GM20000 (cell line): Measurements from ENCODE around the gene ZNF70.
A peak's percentile ranks its signal among the peaks of the same experiment; 100 is the strongest.
"Not testable (repeated sequence)": the region's sequence is repeated elsewhere in the genome, so short reads cannot be mapped to it uniquely, and the experiment has no call there.

Source experiments
- DNase-seq: peaks from one replicate; pipeline ENCODE4 v3.0.0; 2012; ENCODE audit warnings: low spot score
- TF ChIP-seq, protein P1 (sequence below): IDR thresholded peaks from 2 replicates; pipeline ENCODE4 v1.5.1; 2012; ENCODE audit warnings: mild to moderate bottlenecking, control low read depth; ENCODE audit errors: extremely low read depth, missing control alignments

Gene ZNF70

GRCh38 chr22:23749841-23750301 lies 1.0 kb downstream of the ZNF70 start:
- DNase-seq: peak; percentile 5
- TF ChIP-seq, protein P1, sequence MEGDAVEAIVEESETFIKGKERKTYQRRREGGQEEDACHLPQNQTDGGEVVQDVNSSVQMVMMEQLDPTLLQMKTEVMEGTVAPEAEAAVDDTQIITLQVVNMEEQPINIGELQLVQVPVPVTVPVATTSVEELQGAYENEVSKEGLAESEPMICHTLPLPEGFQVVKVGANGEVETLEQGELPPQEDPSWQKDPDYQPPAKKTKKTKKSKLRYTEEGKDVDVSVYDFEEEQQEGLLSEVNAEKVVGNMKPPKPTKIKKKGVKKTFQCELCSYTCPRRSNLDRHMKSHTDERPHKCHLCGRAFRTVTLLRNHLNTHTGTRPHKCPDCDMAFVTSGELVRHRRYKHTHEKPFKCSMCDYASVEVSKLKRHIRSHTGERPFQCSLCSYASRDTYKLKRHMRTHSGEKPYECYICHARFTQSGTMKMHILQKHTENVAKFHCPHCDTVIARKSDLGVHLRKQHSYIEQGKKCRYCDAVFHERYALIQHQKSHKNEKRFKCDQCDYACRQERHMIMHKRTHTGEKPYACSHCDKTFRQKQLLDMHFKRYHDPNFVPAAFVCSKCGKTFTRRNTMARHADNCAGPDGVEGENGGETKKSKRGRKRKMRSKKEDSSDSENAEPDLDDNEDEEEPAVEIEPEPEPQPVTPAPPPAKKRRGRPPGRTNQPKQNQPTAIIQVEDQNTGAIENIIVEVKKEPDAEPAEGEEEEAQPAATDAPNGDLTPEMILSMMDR: no peak

- no peak for DNase-seq
- TF ChIP-seq, protein P1: no peak
These were observed 5.1 kb downstream of the ZNF70 start for GRCh38 chr22:23745791-23746190.

DNA sequence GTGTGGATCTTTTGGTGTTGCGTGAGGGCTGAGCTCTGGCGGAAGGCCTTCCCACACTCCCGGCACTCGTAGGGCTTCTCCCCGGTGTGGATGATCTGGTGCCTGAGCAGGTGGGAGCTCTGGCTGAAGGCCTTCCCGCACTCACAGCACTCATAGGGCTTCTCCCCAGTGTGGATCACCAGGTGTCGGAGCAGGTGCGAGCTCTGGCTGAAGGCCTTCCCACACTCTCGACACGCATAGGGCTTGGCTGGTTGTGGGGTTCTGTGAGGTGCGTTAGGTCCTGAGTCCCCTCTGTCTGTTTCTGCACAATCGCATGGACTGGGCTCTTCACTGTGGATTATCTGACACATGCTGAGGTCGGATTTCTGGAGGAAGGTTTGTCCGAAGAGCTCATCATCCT lies 6.4 kb downstream of the ZNF70 start:
- no peak for DNase-seq
- TF ChIP-seq, protein P1: no peak

- DNase-seq: no peak
- TF ChIP-seq, protein P1: no peak
These were observed 6.9 kb downstream of the ZNF70 start for GRCh38 chr22:23744001-23744400.

GRCh38 chr22:23743303-23743705 lies 7.6 kb downstream of the ZNF70 start:
- TF ChIP-seq, protein P1: no peak
- no peak for DNase-seq

DNA sequence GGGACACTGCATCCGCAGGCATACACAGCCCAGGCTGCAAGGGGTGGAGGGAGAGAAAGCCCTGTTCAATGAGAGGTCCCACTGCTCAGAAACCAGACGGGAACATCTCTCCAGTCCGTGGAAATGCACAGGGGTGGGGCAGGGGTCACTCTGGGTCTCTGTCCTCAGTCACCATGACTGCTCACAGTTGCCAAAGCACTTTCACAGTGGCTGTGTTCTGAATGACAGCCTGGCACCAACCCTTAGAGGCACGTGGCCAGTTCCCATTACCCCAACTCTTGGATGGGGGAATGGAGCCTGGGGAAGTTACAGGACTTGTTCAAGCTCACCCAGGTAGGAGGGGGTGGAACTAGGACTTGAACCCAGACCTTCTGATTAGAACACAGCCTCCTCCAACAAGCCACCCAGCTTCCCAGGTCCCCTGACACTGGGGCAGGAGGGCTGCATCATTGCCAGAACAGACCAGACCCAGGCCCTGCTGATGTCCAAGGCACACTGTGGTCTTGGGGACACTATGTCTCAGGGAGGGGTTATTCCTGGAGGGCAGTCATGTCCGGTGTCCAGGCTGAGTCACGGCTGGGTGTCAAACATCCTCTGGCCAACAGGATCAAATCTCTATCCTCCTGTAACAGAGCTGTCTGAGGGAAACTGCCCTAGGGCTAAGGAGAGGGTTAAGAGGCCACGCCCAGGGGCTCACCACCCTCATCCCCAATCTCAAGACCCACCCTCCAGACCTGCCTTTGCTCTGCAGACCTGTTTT lies 8.2 kb downstream of the ZNF70 start:
- no peak for DNase-seq
- TF ChIP-seq, protein P1: no peak

GRCh38 chr22:23737696-23738095 lies 13.2 kb downstream of the ZNF70 start:
- TF ChIP-seq, protein P1: no peak
- no peak for DNase-seq

DNA sequence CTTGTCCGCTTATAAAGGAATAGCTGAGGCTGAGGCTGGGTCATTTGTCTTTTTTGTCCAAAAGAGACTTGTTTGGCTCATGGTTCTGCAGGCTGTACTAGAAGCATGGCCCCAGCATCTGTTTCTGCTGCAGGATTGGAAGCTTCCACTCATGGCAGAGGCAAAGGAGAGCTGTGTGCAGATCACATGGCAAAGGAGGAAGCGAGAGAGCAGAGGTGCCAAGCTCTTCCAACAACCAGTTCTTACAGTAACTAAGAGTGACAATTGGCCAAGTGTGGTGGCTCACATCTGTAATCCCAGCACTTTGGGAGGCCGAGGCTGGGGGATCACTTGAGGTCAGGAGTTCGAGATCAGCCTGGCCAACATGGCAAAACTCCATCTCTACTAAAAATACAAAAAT lies 22.8 kb downstream of the ZNF70 start:
- not testable (repeated sequence) for DNase-seq
